HG03175 (cell line): Measurements from ENCODE around the gene ZBTB21.
A peak's percentile ranks its signal among the peaks of the same experiment; 100 is the strongest.

Experiments used
- ATAC-seq: cut with Tn5 transposase; IDR thresholded peaks from one replicate; pipeline ENCODE4 v1.9.1; 2021; ENCODE audit warnings: mild to moderate bottlenecking, moderate library complexity; ENCODE audit not compliant: unreplicated experiment

Gene ZBTB21

DNA sequence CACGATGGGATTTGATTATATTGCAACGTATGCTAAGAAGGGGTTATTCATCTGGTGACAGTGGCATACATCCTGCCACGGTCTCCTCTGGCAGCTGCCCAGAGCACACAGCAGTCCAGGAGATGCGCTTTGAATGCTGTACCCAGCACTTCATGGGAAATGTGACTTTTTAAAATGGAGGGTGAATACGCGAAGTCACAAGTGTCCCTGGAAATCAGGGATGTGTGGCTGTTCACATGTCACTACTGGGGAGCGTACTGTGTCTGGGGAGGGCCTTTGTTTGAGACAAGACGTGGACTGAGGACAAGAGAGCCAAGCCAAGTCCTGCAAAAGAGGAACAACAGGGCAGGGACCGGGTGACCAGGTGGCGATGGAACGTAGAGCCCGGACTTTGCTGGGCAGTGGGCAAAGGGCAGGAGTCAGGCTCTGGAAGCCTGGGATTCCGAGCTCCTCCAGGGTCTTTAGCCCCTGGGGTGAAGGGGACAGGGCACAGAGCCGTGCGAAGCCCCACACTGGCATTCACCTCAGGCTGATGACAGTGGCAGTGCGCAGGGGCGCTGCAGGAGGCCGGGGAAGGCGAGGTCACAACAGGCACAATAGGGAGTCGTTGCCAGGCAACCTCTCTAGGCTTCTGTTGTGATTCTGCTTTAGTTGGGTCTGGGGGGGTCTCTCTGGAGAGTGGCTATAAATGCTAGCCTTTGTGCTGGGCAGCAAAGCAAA is 11.4 kb upstream of the ZBTB21 start:
- no peak for ATAC-seq

GRCh38 chr21:42019706-42020105 is 9.5 kb upstream of the ZBTB21 start:
- ATAC-seq, result no peak

DNA sequence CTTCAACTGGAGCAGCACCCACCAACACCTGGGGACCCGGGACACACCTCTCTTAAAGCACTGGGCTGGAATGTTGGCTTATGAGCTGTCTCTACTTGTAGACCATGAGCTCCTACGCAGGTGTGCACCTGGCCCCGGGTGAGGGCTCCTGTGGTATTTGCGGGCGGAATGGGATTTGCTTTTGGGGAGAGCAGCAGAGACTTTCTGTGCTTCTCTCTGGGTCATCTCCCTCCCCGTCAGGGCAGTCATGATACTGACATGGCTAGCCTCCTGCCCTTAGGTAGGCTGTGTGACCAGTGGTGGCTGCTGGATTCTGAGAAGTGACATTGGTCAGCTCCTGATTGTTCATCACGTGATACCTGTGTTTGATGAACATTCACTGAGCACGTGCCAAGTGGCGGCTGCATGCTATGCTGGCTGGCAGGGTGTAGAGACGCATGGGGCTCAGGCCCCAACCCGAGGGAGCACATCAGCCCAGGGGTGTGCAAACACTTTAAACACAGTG is 9.0 kb upstream of the ZBTB21 start:
- ATAC-seq, result no peak

DNA sequence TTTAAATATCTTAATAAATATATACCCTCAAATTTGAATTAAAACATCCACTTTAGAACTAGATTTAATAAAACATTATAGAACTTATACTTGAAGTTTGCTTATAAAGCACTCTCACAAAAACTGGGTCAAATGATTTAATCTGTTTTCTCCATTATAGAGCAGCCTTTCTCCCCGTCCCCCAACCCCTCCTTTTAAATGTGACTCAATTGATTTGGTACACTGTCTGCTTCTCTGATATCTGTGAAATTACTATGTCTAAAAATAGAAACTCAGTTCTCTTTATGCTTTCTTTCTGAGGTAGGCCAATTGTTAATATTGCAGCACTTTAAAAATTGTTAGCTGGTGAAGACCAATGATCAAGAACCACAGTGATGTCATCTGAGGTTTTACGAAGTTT is 6.9 kb upstream of the ZBTB21 start:
- ATAC-seq, result no peak

GRCh38 chr21:42016364-42016985 is 6.3 kb upstream of the ZBTB21 start:
- no peak for ATAC-seq

GRCh38 chr21:42013931-42014330 is 3.8 kb upstream of the ZBTB21 start:
- ATAC-seq, result no peak

- no peak for ATAC-seq
These were observed 3.2 kb upstream of the ZBTB21 start for GRCh38 chr21:42013376-42013775.

GRCh38 chr21:42012763-42013329 is 2.7 kb upstream of the ZBTB21 start:
- no peak for ATAC-seq

DNA sequence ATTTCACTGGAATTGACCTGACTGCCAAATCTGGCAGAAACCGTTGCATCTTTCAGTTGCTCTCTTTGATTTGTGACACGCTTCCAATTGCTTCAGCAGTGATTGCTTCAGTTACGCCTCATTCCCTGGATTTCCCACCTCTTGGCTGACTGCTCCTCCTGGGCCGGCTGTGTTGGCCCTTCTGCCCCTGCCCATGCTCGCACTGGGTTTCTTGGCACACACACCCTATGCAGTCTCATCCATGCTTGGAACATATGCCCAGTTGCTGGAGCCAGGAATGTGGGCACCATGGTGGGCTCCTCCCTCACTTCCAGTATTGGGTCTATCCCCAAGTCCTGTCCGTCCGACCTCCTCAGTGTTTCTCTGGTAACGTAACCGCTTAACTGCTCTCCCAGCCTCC is 2.2 kb upstream of the ZBTB21 start:
- no peak for ATAC-seq

DNA sequence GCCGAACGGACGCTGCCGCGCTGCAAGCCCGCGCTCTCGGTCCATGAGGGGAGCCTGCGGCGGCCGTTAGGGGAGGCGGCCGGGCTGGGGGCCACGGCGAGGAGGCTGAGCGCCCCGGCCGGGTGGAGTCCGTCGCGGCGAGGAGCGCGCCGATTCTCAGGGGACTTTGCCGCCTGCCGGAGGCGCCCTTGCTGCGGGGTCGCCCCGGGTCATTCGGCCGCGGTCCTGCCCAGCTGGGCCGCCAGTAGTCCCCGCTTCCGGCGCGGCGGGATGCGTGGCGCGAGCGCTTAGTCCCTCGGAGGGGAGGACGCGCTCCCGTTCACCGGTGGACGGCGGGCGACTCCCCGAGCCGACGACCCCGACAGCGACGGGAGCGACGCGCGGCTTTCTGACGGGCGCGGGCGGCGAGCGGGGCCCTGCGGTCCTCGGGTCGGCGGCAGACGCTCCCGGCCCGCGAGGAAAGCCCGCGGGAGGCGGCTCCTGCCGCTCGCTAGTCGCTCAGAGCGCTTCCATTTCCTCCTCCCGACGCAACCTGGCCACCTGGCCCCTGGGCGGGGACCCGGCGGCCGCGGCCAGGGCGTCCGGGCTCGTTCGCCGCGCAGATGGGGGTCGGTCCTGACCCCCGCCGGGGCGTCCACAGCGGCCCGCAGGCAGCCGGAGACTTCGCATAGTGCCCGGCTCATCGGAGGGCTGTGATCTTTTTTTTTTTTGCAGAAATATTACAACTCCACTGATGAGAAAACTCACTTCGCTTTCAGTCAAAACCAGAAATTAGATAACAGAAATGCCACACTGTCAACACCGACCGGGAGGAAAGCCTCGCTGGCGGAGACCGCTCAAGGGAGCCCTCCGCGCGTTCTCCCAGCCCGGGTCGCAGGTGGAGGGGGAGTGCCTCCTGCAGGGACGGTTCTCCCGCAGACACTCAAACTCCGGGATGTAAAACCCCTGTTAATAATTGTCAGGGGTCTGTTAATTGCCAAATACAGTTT is 641 bp upstream of the ZBTB21 start:
- ATAC-seq, result peak; percentile 15

- peak; percentile 25 for ATAC-seq
These were observed 936 bp downstream of the ZBTB21 start for GRCh38 chr21:42009018-42009830.

DNA sequence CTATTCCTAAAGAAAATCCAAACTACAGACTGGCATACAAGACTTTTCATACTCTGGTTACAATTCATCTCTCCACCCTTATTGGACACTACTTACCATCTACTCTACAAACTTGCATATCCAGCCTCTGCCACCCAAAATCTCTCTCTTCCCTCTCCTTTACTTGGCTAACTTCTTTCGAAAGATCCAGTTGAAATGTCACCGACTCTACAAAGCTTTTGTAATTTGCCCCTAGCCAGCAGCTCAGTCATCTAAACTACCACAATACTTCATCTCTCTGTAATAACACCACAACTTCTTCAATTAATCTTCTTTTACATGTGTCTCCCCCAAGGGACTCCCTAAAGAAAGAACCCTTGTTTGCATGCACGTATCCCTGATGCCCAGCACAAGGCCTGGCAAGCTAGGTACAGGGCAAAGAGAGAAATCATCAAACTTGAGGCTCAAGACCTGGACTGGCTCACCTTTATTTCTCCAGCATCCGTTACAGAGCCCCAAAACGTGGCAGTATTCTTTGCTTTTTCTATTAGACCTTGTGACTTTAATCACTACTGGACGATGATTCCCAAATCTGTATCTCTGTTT is 2.7 kb downstream of the ZBTB21 start:
- ATAC-seq, result no peak

DNA sequence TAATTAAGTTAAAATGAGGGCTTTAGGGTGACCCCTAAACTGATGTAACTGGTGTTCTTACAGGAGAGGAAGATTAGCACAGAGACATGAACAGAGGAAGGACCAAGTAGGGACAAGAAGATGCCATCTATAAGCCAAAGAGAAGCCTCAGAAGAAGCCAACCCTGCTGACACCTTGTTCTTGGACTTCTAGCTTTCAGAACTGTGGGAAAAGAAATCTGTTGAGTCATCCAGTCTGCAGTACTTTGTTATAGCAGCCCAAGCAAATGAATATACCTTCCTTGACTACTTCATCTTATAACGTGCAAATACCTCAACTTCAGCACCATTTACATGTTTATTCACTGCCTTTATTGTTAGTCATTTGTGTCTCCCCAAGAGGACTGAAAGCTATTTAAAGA is 3.4 kb downstream of the ZBTB21 start:
- ATAC-seq, result no peak

DNA sequence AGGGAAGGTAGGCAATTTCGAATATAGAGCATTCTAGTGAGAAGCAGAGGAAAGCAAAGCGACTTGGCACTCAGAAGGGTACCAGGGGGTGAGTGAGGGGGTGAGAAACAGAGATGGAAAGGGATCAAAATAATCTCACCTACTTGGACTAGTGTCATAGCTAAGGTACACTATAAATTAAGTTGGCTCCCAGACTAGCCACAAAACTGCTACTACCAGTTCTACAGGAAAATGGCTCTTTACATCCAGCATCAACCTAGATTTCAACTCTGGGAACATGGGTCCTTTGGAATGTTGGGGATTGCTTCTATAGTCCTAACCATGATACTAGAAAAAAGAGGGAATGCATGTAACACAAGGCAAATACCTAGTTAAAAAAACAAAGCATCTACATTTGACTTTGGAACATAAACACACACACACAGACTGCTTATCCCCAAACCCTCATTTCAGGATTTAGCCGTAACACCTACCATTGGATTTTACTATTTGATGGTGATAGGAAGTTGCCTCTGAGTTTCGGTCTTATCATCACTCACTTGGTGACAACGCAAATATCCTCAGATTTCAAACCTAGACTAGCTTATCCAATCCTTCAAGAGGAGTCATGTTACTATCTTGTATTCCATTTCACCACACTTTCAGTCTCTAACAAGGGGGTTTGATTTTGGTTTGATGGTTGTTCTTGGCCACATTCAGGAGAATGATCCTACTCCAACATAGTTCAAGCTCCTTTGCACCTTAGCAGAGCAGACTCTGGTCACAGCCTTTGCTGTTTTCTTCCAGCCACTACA is 5.6 kb downstream of the ZBTB21 start:
- ATAC-seq, result no peak

DNA sequence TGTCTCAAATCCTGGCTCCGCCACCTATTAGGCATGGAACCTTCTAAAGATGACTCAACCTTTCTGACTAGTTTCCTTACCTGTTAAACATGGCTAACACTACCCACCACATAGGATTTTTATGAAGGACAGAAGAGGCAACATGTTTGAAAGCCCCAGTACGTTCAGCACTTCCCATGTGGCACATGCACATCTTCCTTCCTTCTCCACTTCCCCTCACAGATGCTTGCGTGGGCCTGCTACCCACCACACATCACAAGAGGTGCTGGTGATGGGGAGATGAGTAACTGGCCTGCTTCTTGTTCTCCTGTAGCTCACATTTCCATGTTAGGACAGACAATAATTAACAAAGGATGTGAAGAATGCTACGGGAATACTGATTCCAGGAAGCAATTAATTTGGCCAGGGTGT is 7.1 kb downstream of the ZBTB21 start:
- ATAC-seq, result no peak

- peak; percentile 85 for ATAC-seq
These were observed 7.7 kb downstream of the ZBTB21 start for GRCh38 chr21:42002421-42002958.

DNA sequence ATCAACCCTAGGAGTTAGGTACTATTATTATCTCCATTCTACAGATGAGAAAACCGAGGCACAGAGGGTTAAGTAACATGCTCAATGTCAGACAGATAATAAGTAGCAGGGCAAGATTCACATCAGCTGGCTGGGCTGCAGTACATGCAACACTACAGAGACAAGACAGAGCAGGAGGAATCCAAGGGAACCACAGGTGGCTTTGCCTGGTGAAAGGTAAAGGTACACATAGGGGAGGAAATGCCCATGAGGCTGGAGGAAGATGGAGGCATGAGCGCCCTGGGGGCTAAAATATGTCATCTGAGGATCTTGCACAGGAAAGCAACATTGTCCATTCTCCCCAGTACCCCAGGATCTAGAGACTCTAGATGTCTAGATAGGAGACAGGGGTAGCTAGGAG is 8.4 kb downstream of the ZBTB21 start:
- ATAC-seq, result no peak

DNA sequence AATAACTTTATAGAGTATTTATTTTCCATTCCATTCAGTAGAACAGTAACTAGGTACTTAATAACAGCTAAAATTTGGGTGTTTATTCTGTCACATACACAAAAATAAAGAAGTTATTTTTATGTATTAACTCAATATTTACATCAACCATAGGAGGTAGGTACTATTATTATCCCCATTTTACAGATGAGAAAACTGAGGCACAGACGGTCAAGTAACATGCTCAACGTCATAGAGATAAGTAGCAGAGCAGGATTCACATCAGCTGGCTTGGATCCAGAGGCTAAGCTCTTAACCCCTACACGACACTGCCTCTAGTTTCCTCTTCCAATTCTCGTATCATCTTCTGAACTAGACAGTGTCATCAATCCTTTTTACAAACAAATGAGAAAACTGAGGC is 9.3 kb downstream of the ZBTB21 start:
- no peak for ATAC-seq

DNA sequence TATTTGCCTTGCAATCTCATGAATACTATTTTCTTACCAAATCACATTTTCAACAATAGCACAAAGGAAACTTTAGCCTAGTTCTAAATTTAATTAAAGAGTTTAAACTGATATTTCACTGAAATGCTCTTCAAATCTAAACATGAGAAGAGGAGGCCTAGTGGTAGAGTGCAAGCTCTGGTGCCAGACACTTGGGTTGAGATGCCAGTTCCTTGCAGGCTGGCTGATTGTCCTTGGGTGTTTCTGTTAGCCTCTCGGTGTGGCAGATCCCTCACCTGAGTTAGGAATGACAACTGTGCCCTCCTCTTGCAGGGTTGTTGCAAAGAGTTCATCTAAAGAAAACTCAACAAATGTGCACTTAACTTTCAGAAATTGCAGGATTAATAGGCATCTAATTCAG is 12.5 kb downstream of the ZBTB21 start:
- no peak for ATAC-seq
